LNCaP clone FGC (cell line): ENCODE data around the gene CALHM5.

Experiments used
- DNase-seq: peaks from one replicate; pipeline ENCODE4 v3.0.0-alpha.2; 2011; ENCODE audit warnings: low read depth
- H3K4me3 ChIP-seq: 2 replicates; pipeline ENCODE4 v1.5.1; 2011; ENCODE audit warnings: mild to moderate bottlenecking, low read depth, low read length, control low read depth
- CTCF ChIP-seq: IDR thresholded peaks from 2 replicates; pipeline ENCODE4 v1.5.1; 2012; ENCODE audit warnings: mild to moderate bottlenecking; ENCODE audit not compliant: control insufficient read depth, insufficient read depth; ENCODE audit errors: extremely low read depth

CALHM5 gene

GRCh38 chr6:116518621-116519368 lies 7.4 kb downstream of the CALHM5 start:
- no peak overlapping the region for H3K4me3 ChIP-seq
- no peak for TF ChIP-seq CTCF
- DNase-seq, result no peak

GRCh38 chr6:116522896-116523295 lies 11.5 kb downstream of the CALHM5 start:
- TF ChIP-seq CTCF, result no peak
- no peak for DNase-seq
- no peak overlapping the region for H3K4me3 ChIP-seq

- H3K4me3 ChIP-seq, result no peak overlapping the region
- DNase-seq, result no peak
- no peak for TF ChIP-seq CTCF
Observed at GRCh38 chr6:116524236-116524635, 12.8 kb downstream of the CALHM5 start.

GRCh38 chr6:116528133-116528532 lies 16.7 kb downstream of the CALHM5 start:
- no peak overlapping the region for H3K4me3 ChIP-seq
- no peak for TF ChIP-seq CTCF
- DNase-seq, result no peak

GRCh38 chr6:116528780-116529179 lies 17.3 kb downstream of the CALHM5 start:
- H3K4me3 ChIP-seq, result no peak overlapping the region
- DNase-seq, result no peak
- TF ChIP-seq CTCF, result no peak

GRCh38 chr6:116529466-116530290 lies 18.2 kb downstream of the CALHM5 start:
- TF ChIP-seq CTCF, result no peak
- no peak overlapping the region for H3K4me3 ChIP-seq
- no peak for DNase-seq

- no peak for DNase-seq
- no peak overlapping the region for H3K4me3 ChIP-seq
- TF ChIP-seq CTCF, result no peak
Observed at GRCh38 chr6:116530436-116530835, 19.0 kb downstream of the CALHM5 start.
